Activated T-cell treated with anti-CD3 and anti-CD28 coated beads for 48 hours (primary cell): ENCODE results near the gene C1orf174.
A peak's percentile ranks its signal among the peaks of the same experiment; 100 is the strongest.

Experiments used
- DNase-seq: peaks from one replicate; pipeline ENCODE4 v3.0.0-alpha.2; 2020; ENCODE audit warnings: low read depth

Gene C1orf174

GRCh38 chr1:3869751-3870301 lies 30.2 kb downstream of the C1orf174 start:
- DNase-seq, result no peak

GRCh38 chr1:3868464-3869006 lies 31.5 kb downstream of the C1orf174 start:
- no peak for DNase-seq

- DNase-seq, result no peak
Observed at GRCh38 chr1:3865606-3866160, 34.4 kb downstream of the C1orf174 start.

GRCh38 chr1:3864884-3865283 lies 35.2 kb downstream of the C1orf174 start:
- no peak for DNase-seq

GRCh38 chr1:3863231-3863935 lies 36.7 kb downstream of the C1orf174 start:
- no peak for DNase-seq

- DNase-seq, result no peak
Observed at GRCh38 chr1:3858231-3858981, 41.7 kb downstream of the C1orf174 start.

- DNase-seq, result peak; percentile 4
Observed at GRCh38 chr1:3857791-3858129, 42.3 kb downstream of the C1orf174 start.

- DNase-seq, result peak; percentile 96
Observed at GRCh38 chr1:3856923-3857790, 42.9 kb downstream of the C1orf174 start, which contains the start of the genes CEP104 and DFFB. CEP104 (minus strand) TSS chr1:3857211; CDS start chr1:3852407, 4,804 bp downstream. DFFB (plus strand) TSS chr1:3857476; CDS start chr1:3857604, 128 bp downstream.

GRCh38 chr1:3852711-3853485 lies 47.2 kb downstream of the C1orf174 start:
- no peak for DNase-seq

GRCh38 chr1:3852091-3852490 lies 48.0 kb downstream of the C1orf174 start:
- no peak for DNase-seq

- DNase-seq, result no peak
Observed at GRCh38 chr1:3851292-3851691, 48.8 kb downstream of the C1orf174 start.

GRCh38 chr1:3850857-3851256 lies 49.2 kb downstream of the C1orf174 start:
- DNase-seq, result no peak

GRCh38 chr1:3847081-3847480 lies 53.0 kb downstream of the C1orf174 start:
- DNase-seq, result no peak

GRCh38 chr1:3846541-3846940 lies 53.5 kb downstream of the C1orf174 start:
- no peak for DNase-seq

GRCh38 chr1:3842912-3843311 lies 57.2 kb downstream of the C1orf174 start:
- DNase-seq, result no peak

- DNase-seq, result no peak
Observed at GRCh38 chr1:3841491-3841890, 58.6 kb downstream of the C1orf174 start.
